Neuronal stem cell (in vitro differentiated cells): ENCODE data around the gene IL1RAPL2.
"Not testable (repeated sequence)": the region's sequence is repeated elsewhere in the genome, so short reads cannot be mapped to it uniquely, and the experiment has no call there.

Experiments
- DNase-seq: peaks from one replicate; pipeline ENCODE4 v3.0.0-alpha.2; 2013; ENCODE audit warnings: low spot score
- H2AFZ ChIP-seq: one replicate; pipeline ENCODE4 v1.6.1; 2013; ENCODE audit warnings: mild to moderate bottlenecking, low read length, inconsistent platforms
- H2AK5ac ChIP-seq: 2 replicates; pipeline ENCODE4 v1.6.1; 2013; ENCODE audit warnings: low read depth, mild to moderate bottlenecking, inconsistent platforms, low read length, moderate library complexity, mixed read lengths
- H2BK120ac ChIP-seq: 2 replicates; pipeline ENCODE4 v1.6.1; 2013; ENCODE audit warnings: low read depth, mild to moderate bottlenecking, inconsistent platforms, low read length, moderate library complexity, mixed read lengths
- H2BK12ac ChIP-seq: one replicate; pipeline ENCODE4 v1.6.1; 2013; ENCODE audit warnings: low read length, inconsistent platforms
- H2BK15ac ChIP-seq: 2 replicates; pipeline ENCODE4 v1.6.1; 2013; ENCODE audit warnings: mild to moderate bottlenecking, low read length, inconsistent platforms, mixed read lengths
- H2BK5ac ChIP-seq: one replicate; pipeline ENCODE4 v1.6.1; 2013; ENCODE audit warnings: inconsistent platforms, mild to moderate bottlenecking, low read length, moderate library complexity
- H3K14ac ChIP-seq: one replicate; pipeline ENCODE4 v1.6.1; 2013; ENCODE audit warnings: low read length, inconsistent platforms
- H3K18ac ChIP-seq: 2 replicates; pipeline ENCODE4 v1.6.1; 2013; ENCODE audit warnings: low read length, inconsistent platforms
- H3K23ac ChIP-seq: 2 replicates; pipeline ENCODE4 v1.6.1; 2013; ENCODE audit warnings: low read depth, mild to moderate bottlenecking, mixed read lengths, low read length, inconsistent platforms; ENCODE audit not compliant: poor library complexity
- H3K27ac ChIP-seq: replicated peaks from 3 replicates; pipeline ENCODE4 v1.5.1; 2013; ENCODE audit warnings: low read length, inconsistent platforms
- H3K27me3 ChIP-seq, 3 experiments: 2 replicates each; pipeline ENCODE4 v1.6.1; 2013; ENCODE audit warnings: low read length in 3 of 3, mild to moderate bottlenecking in 2 of 3, inconsistent platforms in 1 of 3, low read depth in 1 of 3, mixed read lengths in 1 of 3, moderate library complexity in 1 of 3; ENCODE audit not compliant: control insufficient read depth in 3 of 3, insufficient read depth in 3 of 3
- H3K36me3 ChIP-seq, 2 donors: replicated peaks in 1 of 2; 2 replicates each; pipeline ENCODE4 v1.6.1; 2013; ENCODE audit warnings: low read length in 2 of 2; ENCODE audit not compliant: control insufficient read depth in 2 of 2, insufficient read depth in 2 of 2
- H3K4ac ChIP-seq: 2 replicates; pipeline ENCODE4 v1.6.1; 2013; ENCODE audit warnings: inconsistent platforms, mild to moderate bottlenecking, low read length, moderate library complexity
- H3K4me1 ChIP-seq, 2 donors: 1 replicate in 1 of 2; 2 replicates in 1 of 2; pipeline ENCODE4 v1.6.1; 2013; ENCODE audit warnings: low read length in 2 of 2, low read depth in 1 of 2; ENCODE audit not compliant: control insufficient read depth in 2 of 2, insufficient read depth in 1 of 2
- H3K4me2 ChIP-seq: one replicate; pipeline ENCODE4 v1.6.1; 2013; ENCODE audit warnings: mild to moderate bottlenecking, low read length, inconsistent platforms; ENCODE audit not compliant: insufficient read depth, poor library complexity, severe bottlenecking
- H3K4me3 ChIP-seq, 2 donors: 2 replicates each; pipeline ENCODE4 v1.5.1; 2013; ENCODE audit warnings: low read length in 2 of 2, mild to moderate bottlenecking in 2 of 2, inconsistent platforms in 1 of 2, moderate library complexity in 1 of 2
- H3K79me1 ChIP-seq: one replicate; pipeline ENCODE4 v1.6.1; 2013; ENCODE audit warnings: low read depth, mild to moderate bottlenecking, inconsistent platforms, low read length, moderate library complexity
- H3K9ac ChIP-seq: one replicate; pipeline ENCODE4 v1.6.1; 2013; ENCODE audit warnings: mild to moderate bottlenecking, low read depth, low read length, inconsistent platforms; ENCODE audit not compliant: poor library complexity
- H3K9me3 ChIP-seq, 2 donors: replicated peaks in 1 of 2; 2 replicates each; pipeline versions ENCODE3 to v1.6.1; 2013; ENCODE audit warnings: low read length in 2 of 2, mild to moderate bottlenecking in 2 of 2, inconsistent platforms in 1 of 2, low read depth in 1 of 2, mixed read lengths in 1 of 2, moderate library complexity in 1 of 2; ENCODE audit not compliant: control insufficient read depth in 2 of 2, insufficient read depth in 1 of 2
- H4K8ac ChIP-seq: one replicate; pipeline ENCODE4 v1.6.1; 2013; ENCODE audit warnings: low read depth, mild to moderate bottlenecking, inconsistent platforms, low read length, moderate library complexity
- H4K91ac ChIP-seq: one replicate; pipeline ENCODE4 v1.6.1; 2013; ENCODE audit warnings: low read length, low read depth, mild to moderate bottlenecking, inconsistent platforms; ENCODE audit not compliant: poor library complexity
- WGBS, 2 donors: extraction: QIAGEN DNeasy Blood & Tissue Kit; methylation state at CpG; one replicate each; pipeline ENCODE4 v1.1.7; 2013; ENCODE audit warnings: missing lambda C conversion rate in 2 of 2, mixed read lengths in 1 of 2; ENCODE audit not compliant: insufficient read length in 2 of 2, insufficient replicate concordance in 1 of 2; ENCODE audit errors: extremely low coverage in 2 of 2; 5-methylcytosine and 5-hydroxymethylcytosine counted together

IL1RAPL2 gene

DNA sequence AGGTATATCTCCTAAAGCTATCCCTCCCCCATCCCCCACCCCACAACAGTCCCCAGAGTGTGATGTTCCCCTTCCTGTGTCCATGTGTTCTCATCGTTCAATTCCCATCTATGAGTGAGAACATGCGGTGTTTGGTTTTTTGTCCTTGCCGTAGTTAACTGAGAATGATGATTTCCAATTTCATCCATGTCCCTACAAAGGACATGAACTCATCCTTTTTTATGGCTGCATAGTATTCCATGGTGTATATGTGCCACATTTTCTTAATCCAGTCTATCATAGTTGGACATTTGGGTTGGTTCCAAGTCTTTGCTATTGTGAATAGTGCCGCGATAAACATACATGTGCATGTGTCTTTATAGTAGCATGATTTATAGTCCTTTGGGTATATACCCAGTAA is 348.7 kb downstream of the IL1RAPL2 start:
- not testable (repeated sequence) for H2AFZ ChIP-seq, H3K4me2 ChIP-seq, H2BK12ac ChIP-seq, H3K36me3 ChIP-seq, H3K9ac ChIP-seq, H2BK120ac ChIP-seq, H4K8ac ChIP-seq, H3K18ac ChIP-seq, H3K4me3 ChIP-seq, DNase-seq, H3K4me1 ChIP-seq, H3K23ac ChIP-seq, H3K79me1 ChIP-seq, H2BK5ac ChIP-seq, H3K27ac ChIP-seq, H3K4ac ChIP-seq, H3K14ac ChIP-seq, H3K9me3 ChIP-seq, H3K27me3 ChIP-seq, H2AK5ac ChIP-seq, H2BK15ac ChIP-seq, H4K91ac ChIP-seq
- no CpG with 5 or more reads among the region's 5 CpGs for WGBS, 2 donors

DNA sequence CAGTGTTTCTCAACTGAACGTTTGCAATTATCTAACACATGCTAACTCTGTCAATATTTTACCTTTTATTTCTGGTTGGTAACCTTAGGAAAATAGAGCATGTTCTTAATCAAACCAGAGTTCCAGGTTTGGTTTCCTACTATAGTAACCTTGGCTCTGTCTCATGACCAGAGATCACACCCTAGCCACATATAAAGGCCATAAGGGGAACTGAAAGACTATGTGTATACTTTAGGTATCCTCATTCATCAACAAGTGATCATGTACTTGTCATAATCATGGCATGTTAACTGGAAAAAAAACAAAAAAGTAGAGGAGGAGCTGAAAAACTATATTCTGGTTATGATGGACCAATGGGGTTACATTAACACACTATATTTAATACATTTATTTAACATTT is 352.1 kb downstream of the IL1RAPL2 start:
- H3K4ac ChIP-seq, result no peak overlapping the region
- no peak overlapping the region for H2BK12ac ChIP-seq
- no peak overlapping the region for H3K14ac ChIP-seq
- WGBS, 2 donors, result no CpG with 5 or more reads among the region's 1 CpG
- no peaks in the 10 kb centered on the region for H3K9me3 ChIP-seq
- no peaks in the 10 kb centered on the region for H3K27me3 ChIP-seq
- H3K79me1 ChIP-seq, result no peaks in the 10 kb centered on the region
- H2BK5ac ChIP-seq, result no peak overlapping the region
- no peak overlapping the region for H2AFZ ChIP-seq
- H3K23ac ChIP-seq, result no peak overlapping the region
- H3K36me3 ChIP-seq, result no peaks in the 10 kb centered on the region
- H3K27ac ChIP-seq, result no peak overlapping the region
- no peak for DNase-seq
- H3K4me3 ChIP-seq, result no peak overlapping the region
- no peak overlapping the region for H2BK120ac ChIP-seq
- H3K18ac ChIP-seq, result no peak overlapping the region
- H3K4me2 ChIP-seq, result no peak overlapping the region
- H3K4me1 ChIP-seq, result no peaks in the 10 kb centered on the region
- no peak overlapping the region for H4K8ac ChIP-seq
- no peak overlapping the region for H2BK15ac ChIP-seq
- no peak overlapping the region for H4K91ac ChIP-seq
- no peak overlapping the region for H3K9ac ChIP-seq
- no peak overlapping the region for H2AK5ac ChIP-seq

DNA sequence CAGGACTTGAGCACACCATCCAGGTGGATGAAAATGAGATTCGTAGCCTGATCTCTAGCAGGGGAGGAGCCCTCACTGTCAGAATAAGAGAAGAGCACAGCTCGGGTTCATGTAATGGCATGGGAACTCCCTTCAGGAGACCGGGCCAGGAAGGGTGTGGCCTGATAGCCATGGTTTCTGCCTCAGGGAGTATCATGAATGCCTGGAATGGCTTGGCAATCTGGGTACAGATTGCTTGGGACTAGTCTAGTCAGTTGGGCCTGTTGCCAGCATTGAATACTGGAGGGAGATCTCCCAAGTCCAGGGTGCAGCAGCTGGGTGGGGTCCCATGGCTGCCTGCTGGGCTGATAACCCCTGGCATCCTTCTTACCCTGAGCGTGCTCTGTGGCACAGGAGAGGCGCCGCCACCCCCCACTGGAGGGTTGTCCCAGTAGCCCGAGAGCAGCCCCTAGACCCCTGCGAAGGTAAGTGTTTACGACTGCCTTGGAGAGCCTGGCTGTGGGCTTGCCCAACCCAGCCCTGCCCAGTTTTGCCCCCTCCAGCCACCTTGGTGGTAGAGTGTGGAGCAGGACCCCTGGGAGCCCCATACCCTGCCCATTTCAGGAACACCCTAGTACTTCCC is 355.7 kb downstream of the IL1RAPL2 start:
- Histone ChIP-seq H2BK5ac (no peak overlapping the region), H2AK5ac (no peak overlapping the region), H3K9ac (no peak overlapping the region), H3K4me1 (no peaks in the 10 kb centered on the region), H3K23ac (no peak overlapping the region), H2BK12ac (no peak overlapping the region), H2AFZ (peak overlapping the region; percentile 2), H3K27me3 (no peaks in the 10 kb centered on the region), H3K14ac (no peak overlapping the region), H3K4me2 (no peak overlapping the region), H3K79me1 (no peaks in the 10 kb centered on the region), H3K27ac (no peak overlapping the region), H4K8ac (no peak overlapping the region), H2BK15ac (no peak overlapping the region), H3K36me3 (no peaks in the 10 kb centered on the region), H3K9me3 (no peaks in the 10 kb centered on the region), H3K18ac (no peak overlapping the region), H4K91ac (no peak overlapping the region), H3K4me3 (no peak overlapping the region), H3K4ac (no peak overlapping the region), H2BK120ac (no peak overlapping the region)
- no CpG with 5 or more reads among the region's 9 CpGs for WGBS, 2 donors
- no peak for DNase-seq

DNA sequence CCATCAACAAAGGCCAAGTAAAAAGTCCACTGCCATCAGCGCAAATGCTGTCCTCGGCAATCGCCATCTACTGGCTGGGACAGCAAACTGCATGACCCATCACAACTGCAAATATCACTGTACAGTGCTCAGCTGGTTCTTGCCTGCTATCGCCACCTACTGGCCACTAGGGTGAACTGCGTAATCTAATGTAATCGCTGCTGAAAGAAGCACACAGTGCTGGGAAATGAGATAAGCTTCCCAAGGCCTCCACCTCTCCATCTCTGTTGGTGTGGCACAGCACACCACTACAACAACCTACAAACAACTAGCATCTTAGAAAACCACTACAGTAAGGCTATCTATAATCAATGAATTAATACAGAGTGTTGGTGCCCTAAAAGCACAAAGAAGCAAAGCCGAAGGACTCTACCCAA is 356.2 kb downstream of the IL1RAPL2 start:
- no peak overlapping the region for H3K4ac ChIP-seq
- H3K27ac ChIP-seq, result no peak overlapping the region
- H3K27me3 ChIP-seq, result no peaks in the 10 kb centered on the region
- H2AFZ ChIP-seq, result no peak overlapping the region
- H3K9ac ChIP-seq, result no peak overlapping the region
- no peak overlapping the region for H3K18ac ChIP-seq
- H3K14ac ChIP-seq, result no peak overlapping the region
- H3K4me3 ChIP-seq, result no peak overlapping the region
- H3K36me3 ChIP-seq, result no peaks in the 10 kb centered on the region
- H2BK5ac ChIP-seq, result no peak overlapping the region
- H4K8ac ChIP-seq, result no peak overlapping the region
- no CpG with 5 or more reads among the region's 7 CpGs for WGBS, 2 donors
- no peak overlapping the region for H3K4me2 ChIP-seq
- H3K9me3 ChIP-seq, result no peaks in the 10 kb centered on the region
- peak; percentile 49 for DNase-seq
- no peak overlapping the region for H4K91ac ChIP-seq
- no peak overlapping the region for H2BK120ac ChIP-seq
- H2AK5ac ChIP-seq, result no peak overlapping the region
- H3K79me1 ChIP-seq, result no peaks in the 10 kb centered on the region
- H2BK15ac ChIP-seq, result no peak overlapping the region
- no peaks in the 10 kb centered on the region for H3K4me1 ChIP-seq
- H2BK12ac ChIP-seq, result no peak overlapping the region
- no peak overlapping the region for H3K23ac ChIP-seq
